ENCODE data around the gene EFEMP2. TPM values are rescaled to one million over a fixed set of nuclear protein-coding genes. Genes with fewer than 3 reads are reported as not detected.

EFEMP2 gene
- total RNA-seq, 2 donors from 2014 or later = 16.2 to 25.4 TPM

- TF ChIP-seq CTCF (IDR thresholded peaks at IDR 0.05) (no peak), POLR2A (IDR thresholded peaks at IDR 0.05) (peak in 1 of 3 donors; percentile 4)
- WGBS, 2 donors = 62 to 81% methylated on average over 4 to 19 of the region's 19 CpGs
- Histone ChIP-seq H3K9me3 (no peaks in the 10 kb centered on the region), H3K27ac (no peak overlapping the region), H3K4me3 (no peak overlapping the region), H3K4me1 (peaks cover 15% of the 10 kb centered on the region), H3K36me3 (replicated peaks in 1 of 2; ENCODE audit: insufficient read depth in 1 of 2, low read depth in 2 of 2) (peaks cover 3 to 18% of the 10 kb centered on the region in 2 donors), H3K27me3 (no peaks in the 10 kb centered on the region)
- ATAC-seq (no peak), DNase-seq (peak in 1 of 4 donors; percentile 16)
- intact Hi-C loops (cut with DNase I) = no loop called here
These were observed 4.4 kb downstream of the EFEMP2 start for GRCh38 chr11:65868076-65868667.

DNA sequence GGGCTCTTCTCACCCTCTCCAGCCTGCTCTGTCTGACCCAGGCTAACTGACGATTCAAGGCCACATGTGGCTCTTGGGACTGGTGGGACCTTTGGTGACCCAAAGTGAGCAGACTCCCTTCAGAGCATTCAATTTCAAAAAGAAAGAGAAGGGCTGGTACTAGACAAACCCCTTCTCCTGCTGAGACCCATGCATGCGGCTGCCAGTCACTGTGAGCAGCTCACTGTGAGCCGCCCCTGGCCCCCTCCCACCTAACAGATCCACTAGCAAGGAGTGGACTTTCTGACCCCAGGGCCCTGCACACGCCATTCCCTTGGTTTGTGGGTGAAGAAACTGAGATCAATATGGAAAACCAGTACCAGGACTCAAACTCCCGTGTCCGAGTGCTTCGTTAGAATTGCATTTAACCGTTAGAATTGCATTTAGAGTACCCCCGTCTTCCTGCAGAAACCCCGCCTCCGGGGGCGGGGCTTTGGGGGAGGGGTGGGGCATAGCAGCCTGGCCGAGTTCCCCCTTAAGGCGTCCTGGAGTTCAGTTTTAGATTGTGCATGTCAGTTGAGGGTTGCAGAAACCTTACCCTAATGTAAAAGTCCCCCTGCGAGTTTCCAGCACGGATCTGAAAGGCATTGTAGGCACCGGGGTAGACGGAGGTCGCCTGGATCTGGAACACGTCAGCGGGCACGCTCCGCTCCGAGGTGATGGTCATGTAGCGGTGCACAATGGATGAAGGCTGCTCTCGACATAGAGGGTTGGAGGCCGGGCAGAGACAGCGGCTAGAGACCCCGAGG, 5.1 kb downstream of the EFEMP2 start:
- intact Hi-C loops (cut with DNase I) = no loop called here
- WGBS, 2 donors = 64 to 78% methylated on average over 13 to 29 of the region's 29 CpGs
- no peak overlapping the region for H3K4me3 ChIP-seq
- H3K4me1 ChIP-seq = peaks cover 10% of the 10 kb centered on the region
- no peaks in the 10 kb centered on the region for H3K9me3 ChIP-seq
- DNase-seq = peak in 1 of 4 donors; percentile 9
- TF ChIP-seq POLR2A (IDR thresholded peaks at IDR 0.05) (no peak), CTCF (IDR thresholded peaks at IDR 0.05) (no peak)
- no peak overlapping the region for H3K27ac ChIP-seq
- ATAC-seq = no peak
- peaks cover 3 to 19% of the 10 kb centered on the region in 2 donors for H3K36me3 ChIP-seq (replicated peaks in 1 of 2; ENCODE audit: insufficient read depth in 1 of 2, low read depth in 2 of 2)
- no peaks in the 10 kb centered on the region for H3K27me3 ChIP-seq

DNA sequence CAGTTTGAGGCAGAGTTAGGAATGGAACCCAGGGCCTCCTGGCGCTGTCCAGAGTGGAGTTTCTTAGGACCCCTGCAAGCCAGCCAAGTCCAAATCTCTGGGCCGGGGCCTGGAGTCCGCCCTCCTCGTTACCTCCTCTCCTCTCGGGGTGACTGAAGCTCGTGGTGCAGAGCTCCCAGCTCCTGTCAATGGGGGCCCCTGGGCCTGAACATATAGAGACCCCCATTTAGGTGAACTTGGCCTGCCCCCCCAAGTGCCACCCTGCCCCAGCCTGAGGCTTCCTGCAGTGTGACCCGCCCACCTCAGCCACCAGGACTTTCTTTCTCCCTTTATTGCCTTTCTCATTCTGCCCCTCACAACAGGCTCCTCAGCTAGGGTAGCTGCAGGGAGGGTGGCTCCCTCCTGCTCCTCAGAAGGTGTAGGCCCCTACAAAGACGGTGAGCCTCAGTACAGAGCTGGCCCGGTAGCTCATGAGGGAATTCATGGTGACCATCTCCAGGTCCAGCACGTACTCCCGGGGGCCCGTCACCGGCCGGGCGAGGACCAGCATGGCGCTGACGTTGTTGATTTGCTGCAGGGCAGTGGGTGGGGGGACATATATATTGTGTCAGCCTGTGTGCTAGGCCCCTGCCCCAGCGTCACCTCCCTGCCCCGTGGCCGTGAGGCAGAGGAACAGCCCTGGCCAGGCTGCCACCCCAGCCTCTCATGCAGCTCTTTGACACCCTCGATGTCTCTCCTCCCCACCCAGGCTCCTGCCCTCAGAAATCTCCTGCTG, 5.9 kb downstream of the EFEMP2 start:
- H3K36me3 ChIP-seq (replicated peaks in 1 of 2; ENCODE audit: insufficient read depth in 1 of 2, low read depth in 2 of 2) = peaks cover 3 to 20% of the 10 kb centered on the region in 2 donors
- peaks cover 11% of the 10 kb centered on the region for H3K4me1 ChIP-seq
- no peak overlapping the region for H3K4me3 ChIP-seq
- H3K9me3 ChIP-seq = no peaks in the 10 kb centered on the region
- no peak for ATAC-seq
- WGBS, 2 donors = 89 to 93% methylated on average over 21 of the region's 21 CpGs
- no peak overlapping the region for H3K27ac ChIP-seq
- intact Hi-C loops (cut with DNase I) = no loop called here
- peak in 1 of 4 donors; percentile 12 for DNase-seq
- no peaks in the 10 kb centered on the region for H3K27me3 ChIP-seq
- TF ChIP-seq CTCF (IDR thresholded peaks at IDR 0.05) (no peak), POLR2A (IDR thresholded peaks at IDR 0.05) (no peak)

GRCh38 chr11:65865550-65866172, 6.9 kb downstream of the EFEMP2 start:
- no peak overlapping the region for H3K27ac ChIP-seq
- peaks cover 13% of the 10 kb centered on the region for H3K4me1 ChIP-seq
- no peaks in the 10 kb centered on the region for H3K27me3 ChIP-seq
- ATAC-seq = no peak
- no peaks in the 10 kb centered on the region for H3K9me3 ChIP-seq
- WGBS, 2 donors = 72 to 91% methylated on average over 3 to 8 of the region's 9 CpGs
- TF ChIP-seq POLR2A (IDR thresholded peaks at IDR 0.05) = no peak
- TF ChIP-seq CTCF (IDR thresholded peaks at IDR 0.05) = no peak
- intact Hi-C loops (cut with DNase I) = no loop called here
- H3K4me3 ChIP-seq = no peak overlapping the region
- DNase-seq = peak in 2 of 4 donors; percentile 10 to 11
- peaks cover 3 to 20% of the 10 kb centered on the region in 2 donors for H3K36me3 ChIP-seq (replicated peaks in 1 of 2; ENCODE audit: insufficient read depth in 1 of 2, low read depth in 2 of 2)
